Stimulated activated CD4-positive, alpha-beta T cell treated with anti-CD3 and anti-CD28 coated beads, TNF-alpha, amount 100 ng/mL, for 4 hours (primary cell): Measurements from ENCODE around the gene JAK1.
"Not testable (repeated sequence)": the region's sequence is repeated elsewhere in the genome, so short reads cannot be mapped to it uniquely, and the experiment has no call there.

Experiments used
- DNase-seq, 3 experiments: peaks; one replicate each; pipeline ENCODE4 v3.0.0-alpha.2; 2020; ENCODE audit warnings: low read depth in 3 of 3

The JAK1 gene

DNA sequence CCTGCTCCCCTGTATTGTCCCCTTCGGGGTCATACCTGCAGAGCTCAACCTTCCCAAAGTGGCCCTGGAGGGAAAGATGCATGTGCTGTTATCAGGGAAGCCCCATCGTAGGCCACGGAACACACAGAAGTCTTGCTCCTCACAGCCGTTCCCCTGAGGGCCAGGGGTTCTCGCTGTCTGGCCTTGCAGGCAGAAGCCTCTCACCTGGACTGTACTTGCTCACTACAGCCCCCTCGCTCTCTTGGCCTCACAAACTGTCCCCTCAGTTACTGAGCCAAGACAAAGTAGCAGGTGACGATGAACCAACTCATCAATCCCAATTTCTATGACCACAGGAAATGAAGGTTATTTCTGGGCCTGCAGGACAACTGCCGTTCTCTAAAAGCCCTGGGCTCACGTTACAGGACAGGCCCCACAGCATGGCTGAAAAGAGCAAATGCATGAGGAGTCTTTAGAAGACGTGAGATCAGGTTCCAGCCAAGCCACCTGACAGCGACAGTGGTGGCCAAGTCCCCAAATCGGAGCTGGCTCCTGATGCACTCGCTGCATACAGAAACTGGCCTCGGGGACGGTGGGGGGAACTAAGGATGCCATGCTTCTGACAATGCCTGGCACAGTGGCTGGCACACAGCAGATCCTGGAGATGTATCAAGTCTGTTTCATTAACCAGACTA lies 126.5 kb downstream of the JAK1 start:
- DNase-seq, result no peak

DNA sequence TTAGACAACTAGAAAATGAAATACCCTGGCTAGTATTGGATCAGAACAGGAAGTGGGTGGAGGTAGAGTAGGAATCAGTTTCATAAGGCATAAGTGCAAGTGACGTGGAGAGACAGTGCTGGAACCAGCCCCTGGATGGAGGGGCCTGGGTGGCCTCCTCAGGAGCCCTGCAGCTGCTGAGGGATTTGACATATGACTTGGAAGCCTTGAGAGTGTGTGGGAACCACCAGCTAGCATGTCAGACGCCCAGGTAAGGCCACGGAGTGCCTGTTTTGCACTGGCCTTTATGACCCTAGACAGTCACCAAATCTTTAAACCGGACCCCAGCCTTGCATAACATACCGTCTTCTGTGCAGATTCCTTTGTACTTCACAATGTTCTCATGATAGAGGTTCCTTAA lies 127.1 kb downstream of the JAK1 start:
- DNase-seq, result no peak

DNA sequence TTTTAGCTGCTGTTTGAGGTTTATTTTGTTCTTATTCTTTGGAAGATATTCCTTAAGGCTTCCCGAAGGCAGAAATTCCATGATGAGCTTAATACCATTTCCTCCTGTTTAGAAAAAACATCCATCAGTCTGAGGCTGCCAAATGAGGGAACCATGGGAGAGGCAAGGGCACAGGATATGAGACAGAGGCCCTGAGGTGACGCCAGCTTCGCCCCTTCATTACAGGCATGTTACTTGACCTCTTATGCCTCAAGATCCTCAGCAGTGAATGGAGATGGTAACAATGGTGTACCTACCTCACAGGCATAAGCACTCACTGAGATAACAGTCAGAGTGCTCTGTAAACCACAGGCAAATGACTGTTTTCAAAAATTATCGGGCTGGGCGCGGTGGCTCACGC lies 127.9 kb downstream of the JAK1 start:
- no peak for DNase-seq

- no peak for DNase-seq
These were observed 129.5 kb downstream of the JAK1 start for GRCh38 chr1:64836802-64837201.

DNA sequence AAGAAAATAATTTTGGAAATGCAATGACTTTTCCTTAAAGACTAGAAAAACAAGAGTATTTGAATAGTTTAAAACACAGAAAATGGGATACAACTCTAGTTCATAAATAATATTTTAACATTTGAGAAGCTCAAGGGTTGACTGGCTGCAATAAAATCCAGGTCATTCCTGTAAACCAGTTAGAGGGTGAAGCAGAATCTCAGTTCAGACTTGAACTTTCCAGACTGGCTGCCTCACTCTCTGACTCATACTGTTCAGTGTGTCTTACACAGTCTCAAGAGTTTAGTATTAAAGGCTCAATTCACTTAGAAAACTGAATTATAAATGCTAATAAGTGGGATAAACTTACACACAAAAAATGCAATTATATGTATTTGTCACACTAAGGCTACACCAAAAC lies 131.6 kb downstream of the JAK1 start:
- no peak for DNase-seq

- no peak for DNase-seq
These were observed 136.2 kb downstream of the JAK1 start for GRCh38 chr1:64830030-64830651.

- no peak for DNase-seq
These were observed 136.8 kb downstream of the JAK1 start for GRCh38 chr1:64829411-64830029.

- no peak for DNase-seq
These were observed 137.5 kb downstream of the JAK1 start for GRCh38 chr1:64828829-64829228.

- no peak for DNase-seq
These were observed 139.4 kb downstream of the JAK1 start for GRCh38 chr1:64826991-64827390.

- peak; percentile 8 to 33 (median 19) for DNase-seq
These were observed 142.5 kb downstream of the JAK1 start for GRCh38 chr1:64823691-64824476.

GRCh38 chr1:64822621-64823020 lies 143.7 kb downstream of the JAK1 start:
- DNase-seq, result no peak

- not testable (repeated sequence) for DNase-seq
These were observed 145.8 kb downstream of the JAK1 start for GRCh38 chr1:64820572-64820971.

DNA sequence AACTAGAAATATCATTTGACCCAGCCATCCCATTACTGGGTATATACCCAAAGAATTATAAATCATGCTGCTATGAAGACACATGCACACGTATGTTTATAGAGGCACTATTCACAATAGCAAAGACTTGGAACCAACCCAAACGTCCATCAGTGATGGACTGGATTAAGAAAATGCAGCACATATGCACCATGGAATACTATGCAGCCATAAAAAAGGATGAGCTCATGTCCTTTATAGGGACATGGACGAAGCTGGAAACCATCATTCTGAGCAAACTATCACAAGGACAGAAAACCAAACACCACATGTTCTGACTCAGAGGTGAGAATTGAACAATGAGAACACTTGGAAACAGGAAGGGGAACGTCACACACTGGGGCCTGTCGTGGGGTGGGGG lies 149.0 kb downstream of the JAK1 start:
- not testable (repeated sequence) for DNase-seq

- no peak for DNase-seq
These were observed 151.9 kb downstream of the JAK1 start for GRCh38 chr1:64814427-64814826.

DNA sequence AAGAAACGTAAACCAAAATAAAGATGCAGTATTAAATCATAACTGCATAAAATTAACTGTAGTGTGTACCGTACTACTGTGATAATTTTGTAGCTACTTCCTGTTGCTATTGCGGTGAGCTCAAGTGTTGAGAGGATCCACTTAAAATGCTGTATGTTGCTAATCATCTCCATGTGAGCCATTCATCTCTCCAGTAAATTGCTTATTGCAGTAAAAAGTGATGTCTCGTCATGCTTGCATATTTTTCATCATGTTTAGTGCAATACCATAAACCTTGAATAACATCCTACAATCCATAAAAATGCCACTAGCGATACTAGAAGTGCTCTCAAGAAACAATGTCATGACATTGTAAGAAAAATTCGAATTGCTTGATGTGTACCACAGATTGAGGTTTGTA lies 155.2 kb downstream of the JAK1 start:
- no peak for DNase-seq

DNA sequence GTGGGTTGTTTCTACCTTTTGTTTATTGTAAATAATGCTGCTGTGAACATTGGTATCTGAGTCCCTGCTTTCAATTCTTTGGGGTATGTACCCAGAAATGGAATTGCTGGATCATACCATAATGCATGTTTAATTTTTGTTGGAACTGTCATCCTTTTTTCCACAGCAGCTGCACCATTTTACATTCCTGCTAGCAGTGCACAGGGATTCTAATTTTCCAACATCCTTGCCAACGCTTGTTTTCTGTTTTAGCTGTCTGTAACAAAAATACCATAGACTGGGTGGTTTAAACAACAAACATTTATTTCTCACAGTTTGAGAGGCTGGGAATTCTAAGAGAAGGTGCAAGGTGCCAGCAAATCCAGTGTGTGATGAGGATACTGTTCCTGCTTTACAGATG lies 156.3 kb downstream of the JAK1 start:
- no peak for DNase-seq

DNA sequence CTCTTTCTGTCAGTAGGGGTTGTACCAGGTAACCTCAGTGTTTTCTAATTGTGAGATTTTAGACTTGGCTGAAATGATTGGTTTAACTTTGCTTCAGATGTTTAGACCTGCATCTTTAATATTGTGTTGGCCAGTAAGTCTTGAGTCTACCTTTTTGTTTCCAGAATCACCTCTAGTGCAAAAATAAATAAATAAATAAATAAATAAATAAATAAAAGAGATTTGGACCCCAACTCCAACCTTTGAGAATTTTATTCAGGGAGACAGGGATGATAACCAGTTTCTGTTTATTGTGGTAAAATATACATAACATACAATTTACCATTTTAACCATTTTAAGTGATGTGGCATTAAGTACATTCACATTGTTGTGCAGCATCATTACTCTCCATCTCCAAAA lies 157.0 kb downstream of the JAK1 start:
- no peak for DNase-seq

GRCh38 chr1:64801851-64802523 lies 164.4 kb downstream of the JAK1 start:
- DNase-seq, result no peak

DNA sequence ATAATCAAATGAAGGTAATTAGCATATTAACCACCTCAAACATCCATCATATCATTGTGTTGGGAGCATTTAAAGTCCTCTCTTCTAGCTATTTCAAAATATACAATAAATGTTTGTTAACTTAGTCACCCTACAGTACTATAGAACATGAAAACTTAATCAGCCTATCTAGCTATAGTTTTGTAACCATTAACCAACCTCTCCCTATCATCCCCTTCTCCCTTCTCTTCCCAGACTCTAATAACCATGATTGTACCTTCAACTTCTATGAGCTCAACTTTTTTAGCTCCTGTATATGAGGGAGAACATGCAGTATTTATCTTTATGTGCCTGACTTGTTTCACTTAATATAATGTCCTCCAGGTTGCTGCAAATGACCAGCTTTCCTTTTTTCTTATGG lies 167.5 kb downstream of the JAK1 start:
- no peak for DNase-seq

- no peak for DNase-seq
These were observed 175.4 kb downstream of the JAK1 start for GRCh38 chr1:64790832-64791487.
